MCF 10A (cell line): ENCODE data around the gene TSSK3. TPM values are rescaled to one million over a fixed set of nuclear protein-coding genes. Genes with fewer than 3 reads are reported as not detected.

Experiments
- BruUV-seq: library from RNA; stranded (reverse); fragments of 400-500 nt; replicated peaks from 2 replicates; lab custom pipeline; 2021; lab: Mats Ljungman, UMichigan
- CTCF ChIA-PET: fragments of 300-600 bp; sonication (Branson Sonifier 250); formaldehyde crosslinking; extraction: SDS; loops from one replicate; lab custom pipeline; 2021; ENCODE audit warnings: antibody characterized with exemption, inconsistent platforms; lab: Yijun Ruan, JAX
- POLR2A ChIA-PET: fragments of 300-600, 350-650 bp; sonication (Branson Sonifier 250); formaldehyde crosslinking; extraction: SDS; loops from one replicate; lab custom pipeline; 2020; ENCODE audit warnings: antibody characterized with exemption, inconsistent platforms; lab: Yijun Ruan, JAX
- DNase-seq: peaks from one replicate; pipeline ENCODE4 v3.0.0-alpha.2; 2018; ENCODE audit not compliant: unreplicated experiment
- H3K27ac Mint-ChIP-seq: one replicate; pipeline ENCODE4 v1.8.0; 2022; ENCODE audit warnings: mild to moderate bottlenecking, low read depth, mixed read lengths; ENCODE audit not compliant: unreplicated experiment
- H3K27me3 Mint-ChIP-seq: one replicate; pipeline ENCODE4 v1.8.0; 2022; ENCODE audit warnings: mixed read lengths; ENCODE audit not compliant: insufficient read depth, unreplicated experiment
- H3K36me3 Mint-ChIP-seq: one replicate; pipeline ENCODE4 v1.8.0; 2022; ENCODE audit warnings: mild to moderate bottlenecking, moderate library complexity, mixed read lengths; ENCODE audit not compliant: insufficient read depth, unreplicated experiment
- H3K4me1 Mint-ChIP-seq: one replicate; pipeline ENCODE4 v1.8.0; 2022; ENCODE audit warnings: mixed read lengths; ENCODE audit not compliant: insufficient read depth, unreplicated experiment
- H3K4me3 Mint-ChIP-seq: one replicate; pipeline ENCODE4 v1.8.0; 2022; ENCODE audit warnings: mild to moderate bottlenecking, moderate library complexity, mixed read lengths; ENCODE audit not compliant: unreplicated experiment
- H3K9me3 Mint-ChIP-seq: one replicate; pipeline ENCODE4 v1.8.0; 2022; ENCODE audit warnings: mixed read lengths; ENCODE audit not compliant: unreplicated experiment
- intact Hi-C: fragments of 100-400 bp; cut with micrococcal nuclease; formaldehyde crosslinking; loops from 2 replicates; pipeline ENCODE4 v1.14.1; 2022
- total RNA-seq: library from RNA; stranded (reverse); gene quantifications from 2 replicates; pipeline ENCODE4 v1.2.3, GENCODE V29; 2022
- TF ChIP-seq, protein P1 (sequence below): fragments of 200-600 bp; IDR thresholded peaks from one replicate; pipeline ENCODE4 v1.8.0; 2022; ENCODE audit warnings: antibody characterized with exemption, mild to moderate bottlenecking; ENCODE audit not compliant: unreplicated experiment

Gene TSSK3
- total RNA-seq, 1 experiment from 2014 or later = 2.0 TPM

- intact Hi-C loops = no loop called here
- no TSS peak for BruUV-seq
- Mint-ChIP-seq H3K9me3 (no peaks in the 10 kb centered on the region), H3K4me3 (no peak overlapping the region), H3K36me3 (no peaks in the 10 kb centered on the region), H3K4me1 (no peaks in the 10 kb centered on the region), H3K27ac (no peak overlapping the region), H3K27me3 (no peaks in the 10 kb centered on the region)
- TF ChIP-seq, protein P1, sequence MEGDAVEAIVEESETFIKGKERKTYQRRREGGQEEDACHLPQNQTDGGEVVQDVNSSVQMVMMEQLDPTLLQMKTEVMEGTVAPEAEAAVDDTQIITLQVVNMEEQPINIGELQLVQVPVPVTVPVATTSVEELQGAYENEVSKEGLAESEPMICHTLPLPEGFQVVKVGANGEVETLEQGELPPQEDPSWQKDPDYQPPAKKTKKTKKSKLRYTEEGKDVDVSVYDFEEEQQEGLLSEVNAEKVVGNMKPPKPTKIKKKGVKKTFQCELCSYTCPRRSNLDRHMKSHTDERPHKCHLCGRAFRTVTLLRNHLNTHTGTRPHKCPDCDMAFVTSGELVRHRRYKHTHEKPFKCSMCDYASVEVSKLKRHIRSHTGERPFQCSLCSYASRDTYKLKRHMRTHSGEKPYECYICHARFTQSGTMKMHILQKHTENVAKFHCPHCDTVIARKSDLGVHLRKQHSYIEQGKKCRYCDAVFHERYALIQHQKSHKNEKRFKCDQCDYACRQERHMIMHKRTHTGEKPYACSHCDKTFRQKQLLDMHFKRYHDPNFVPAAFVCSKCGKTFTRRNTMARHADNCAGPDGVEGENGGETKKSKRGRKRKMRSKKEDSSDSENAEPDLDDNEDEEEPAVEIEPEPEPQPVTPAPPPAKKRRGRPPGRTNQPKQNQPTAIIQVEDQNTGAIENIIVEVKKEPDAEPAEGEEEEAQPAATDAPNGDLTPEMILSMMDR = no peak
- no peak for DNase-seq
- ChIA-PET CTCF (no interaction called here), POLR2A (interaction anchor here (0.6 kb wide), 1 partner anchor 889 kb away, joined by 3 read pairs; no protein-coding TSS in a partner anchor)
These were observed 21.1 kb upstream of the TSSK3 start for GRCh38 chr1:32341186-32341757.

- BruUV-seq = no TSS peak
- POLR2A ChIA-PET = no interaction called here
- intact Hi-C loops = no loop called here
- no peaks in the 10 kb centered on the region for H3K9me3 Mint-ChIP-seq
- no peak overlapping the region for H3K27ac Mint-ChIP-seq
- TF ChIP-seq, protein P1 = no peak
- CTCF ChIA-PET = no interaction called here
- no peaks in the 10 kb centered on the region for H3K36me3 Mint-ChIP-seq
- no peaks in the 10 kb centered on the region for H3K4me1 Mint-ChIP-seq
- H3K27me3 Mint-ChIP-seq = no peaks in the 10 kb centered on the region
- no peak for DNase-seq
- no peak overlapping the region for H3K4me3 Mint-ChIP-seq
These were observed 20.4 kb upstream of the TSSK3 start for GRCh38 chr1:32341971-32342370.

DNA sequence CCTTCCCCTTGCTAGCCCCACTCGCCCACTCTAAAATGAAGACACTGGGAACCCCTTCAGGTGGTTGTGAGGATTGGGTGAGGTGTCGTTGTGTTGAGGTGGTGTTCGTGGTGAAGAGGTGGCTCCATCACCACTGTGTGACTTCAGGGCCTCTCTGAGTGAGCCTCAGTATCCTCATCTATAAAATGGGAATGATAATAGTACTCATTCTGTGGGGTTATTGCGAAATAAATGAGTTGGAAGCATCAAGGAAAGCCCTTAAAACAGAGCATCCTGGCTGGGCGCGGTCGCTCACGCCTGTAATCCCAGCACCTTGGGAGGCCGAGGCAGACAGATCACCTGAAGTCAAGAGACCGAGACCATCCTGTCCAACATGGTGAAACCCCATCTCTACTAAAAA, 19.6 kb upstream of the TSSK3 start:
- H3K27me3 Mint-ChIP-seq = no peaks in the 10 kb centered on the region
- no peak overlapping the region for H3K4me3 Mint-ChIP-seq
- no peaks in the 10 kb centered on the region for H3K9me3 Mint-ChIP-seq
- H3K4me1 Mint-ChIP-seq = no peaks in the 10 kb centered on the region
- TF ChIP-seq, protein P1 = no peak
- no peak for DNase-seq
- no peak overlapping the region for H3K27ac Mint-ChIP-seq
- ChIA-PET CTCF (no interaction called here), POLR2A (no interaction called here)
- no peaks in the 10 kb centered on the region for H3K36me3 Mint-ChIP-seq
- intact Hi-C loops = no loop called here
- BruUV-seq = no TSS peak

DNA sequence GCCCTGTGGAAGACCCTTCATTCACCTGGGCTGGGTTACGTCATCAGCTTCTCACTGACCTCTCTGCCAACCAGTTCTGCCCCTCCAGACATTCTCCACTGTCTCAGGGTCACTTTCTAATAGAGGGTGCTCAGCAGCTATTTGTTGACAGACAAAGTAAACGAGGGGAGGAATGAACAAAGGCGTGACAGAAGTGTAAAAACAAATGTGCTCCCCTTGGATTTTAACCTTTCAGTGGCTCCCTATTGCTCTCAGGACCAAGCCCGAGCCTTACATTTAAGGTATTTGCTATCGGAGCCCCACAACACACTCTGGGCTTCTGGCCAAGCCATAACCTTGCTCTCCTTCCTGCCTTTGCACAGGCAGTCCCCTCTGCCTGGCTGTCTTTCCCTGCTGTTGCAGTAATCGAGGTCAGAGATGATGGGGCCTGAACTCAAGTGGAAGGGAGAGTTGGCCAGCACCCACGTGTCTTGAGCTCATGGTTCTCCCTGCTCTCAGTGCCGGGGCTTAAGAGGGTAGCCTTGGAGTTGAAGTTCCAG, 17.0 kb upstream of the TSSK3 start:
- BruUV-seq = no TSS peak
- ChIA-PET CTCF (interaction anchor here (0.6 to 2.4 kb wide), 2 partner anchors 129 to 236 kb away, joined by 3 to 8 read pairs; no protein-coding TSS in a partner anchor), POLR2A (interaction anchor here (0.7 kb wide), 1 partner anchor 450 kb away, joined by 4 read pairs; no protein-coding TSS in a partner anchor)
- no peaks in the 10 kb centered on the region for H3K27me3 Mint-ChIP-seq
- TF ChIP-seq, protein P1 = no peak
- no peak overlapping the region for H3K4me3 Mint-ChIP-seq
- DNase-seq = no peak
- H3K36me3 Mint-ChIP-seq = no peaks in the 10 kb centered on the region
- intact Hi-C loops = no loop called here
- H3K9me3 Mint-ChIP-seq = no peaks in the 10 kb centered on the region
- no peak overlapping the region for H3K27ac Mint-ChIP-seq
- no peaks in the 10 kb centered on the region for H3K4me1 Mint-ChIP-seq
